ENCODE data around the gene ERVK3-1. TPM values are rescaled to one million over a fixed set of nuclear protein-coding genes. Genes with fewer than 3 reads are reported as not detected.
A peak's percentile ranks its signal among the peaks of the same experiment; 100 is the strongest.

Gene ERVK3-1
- total and polyA plus RNA-seq, 7 donors, result 13.9 to 81.0 (median 29.5) TPM

DNA sequence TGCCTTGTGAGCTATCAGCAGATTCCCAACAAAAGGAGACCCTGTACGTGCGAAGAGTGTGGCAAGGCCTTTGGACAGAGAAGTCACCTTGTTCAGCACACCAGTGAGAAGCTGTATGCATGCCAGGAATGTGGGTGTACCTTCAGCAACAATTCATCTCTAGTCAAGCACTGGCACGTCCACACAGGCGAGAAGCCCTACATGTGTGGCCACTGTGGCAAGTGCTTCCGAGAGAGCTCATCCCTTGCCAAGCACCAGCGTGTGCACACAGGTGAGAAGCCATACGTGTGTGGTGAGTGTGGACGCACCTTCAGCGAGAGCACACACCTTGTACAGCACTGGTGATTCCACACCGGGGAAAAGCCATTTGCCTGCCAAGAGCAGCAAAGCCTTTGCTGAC is 14.1 kb downstream of the ERVK3-1 start:
- WGBS, 3 donors, result 89 to 91% (median 91%) methylated on average over 10 of the region's 10 CpGs
- intact Hi-C loops (cut with DNase I), result no loop called here
- H3K4me1 ChIP-seq, result no peaks in the 10 kb centered on the region
- H3K27me3 ChIP-seq (ENCODE audit: insufficient read depth in 3 of 3, low read length in 2 of 3), result no peaks in the 10 kb centered on the region
- TF ChIP-seq, protein P1, sequence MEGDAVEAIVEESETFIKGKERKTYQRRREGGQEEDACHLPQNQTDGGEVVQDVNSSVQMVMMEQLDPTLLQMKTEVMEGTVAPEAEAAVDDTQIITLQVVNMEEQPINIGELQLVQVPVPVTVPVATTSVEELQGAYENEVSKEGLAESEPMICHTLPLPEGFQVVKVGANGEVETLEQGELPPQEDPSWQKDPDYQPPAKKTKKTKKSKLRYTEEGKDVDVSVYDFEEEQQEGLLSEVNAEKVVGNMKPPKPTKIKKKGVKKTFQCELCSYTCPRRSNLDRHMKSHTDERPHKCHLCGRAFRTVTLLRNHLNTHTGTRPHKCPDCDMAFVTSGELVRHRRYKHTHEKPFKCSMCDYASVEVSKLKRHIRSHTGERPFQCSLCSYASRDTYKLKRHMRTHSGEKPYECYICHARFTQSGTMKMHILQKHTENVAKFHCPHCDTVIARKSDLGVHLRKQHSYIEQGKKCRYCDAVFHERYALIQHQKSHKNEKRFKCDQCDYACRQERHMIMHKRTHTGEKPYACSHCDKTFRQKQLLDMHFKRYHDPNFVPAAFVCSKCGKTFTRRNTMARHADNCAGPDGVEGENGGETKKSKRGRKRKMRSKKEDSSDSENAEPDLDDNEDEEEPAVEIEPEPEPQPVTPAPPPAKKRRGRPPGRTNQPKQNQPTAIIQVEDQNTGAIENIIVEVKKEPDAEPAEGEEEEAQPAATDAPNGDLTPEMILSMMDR (IDR thresholded peaks at IDR 0.05), result no peak
- no peak overlapping the region for H3K4me3 ChIP-seq
- ATAC-seq, result no peak
- no peak for DNase-seq
- H3K36me3 ChIP-seq (ENCODE audit: insufficient read depth in 1 of 2, low read depth in 1 of 2), result peaks cover 3 to 41% of the 10 kb centered on the region in 2 donors
- H3K27ac ChIP-seq, result no peak overlapping the region
- no peaks in the 10 kb centered on the region for H3K9me3 ChIP-seq

DNA sequence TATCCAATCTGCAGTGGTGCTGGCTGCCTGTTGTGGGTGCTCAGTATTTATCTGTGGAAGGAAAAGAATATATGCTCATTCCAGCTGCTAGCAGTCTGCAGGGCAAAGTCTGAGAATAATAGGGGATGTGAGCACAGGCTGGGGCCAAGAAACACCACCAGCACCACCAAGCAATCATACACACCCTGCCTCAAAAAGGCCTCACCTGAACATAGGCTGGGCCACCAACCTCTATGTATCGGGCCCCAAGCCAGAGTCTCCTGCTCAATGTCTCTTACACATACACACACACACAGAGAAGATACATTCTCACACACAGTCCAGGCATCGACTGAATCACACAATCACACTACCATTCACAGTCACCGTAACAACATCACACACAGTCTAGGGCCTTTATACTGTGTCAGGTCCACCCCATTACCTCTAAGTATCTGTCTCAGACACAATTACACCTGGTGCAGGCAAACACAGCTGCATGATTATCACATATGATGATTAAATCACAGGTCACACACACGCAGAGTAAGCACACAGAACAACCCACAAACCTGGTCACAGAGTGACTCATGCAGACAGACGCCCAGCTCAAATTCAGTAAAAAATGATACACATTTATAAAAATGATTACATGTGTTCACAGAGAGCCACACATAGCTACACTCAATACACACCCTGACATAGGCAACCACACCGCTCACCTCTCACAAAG is 20.3 kb downstream of the ERVK3-1 start:
- TF ChIP-seq, protein P1 (IDR thresholded peaks at IDR 0.05), result no peak
- intact Hi-C loops (cut with DNase I), result loop anchor here (5.0 kb wide), 2 partner anchors 37 to 127 kb away; partner anchors contain the start of genes ZNF324B (in 1 of the 2) and ZNF497 (in 1 of the 2)
- 85 to 91% (median 90%) methylated on average over 6 of the region's 6 CpGs for WGBS, 3 donors
- Histone ChIP-seq H3K27me3 (ENCODE audit: insufficient read depth in 3 of 3, low read length in 2 of 3) (no peaks in the 10 kb centered on the region), H3K9me3 (no peaks in the 10 kb centered on the region), H3K4me3 (peak overlapping the region; percentile 95), H3K4me1 (peaks cover 24% of the 10 kb centered on the region), H3K27ac (no peak overlapping the region), H3K36me3 (ENCODE audit: insufficient read depth in 1 of 2, low read depth in 1 of 2) (peaks cover 0 to 12% of the 10 kb centered on the region in 2 donors)
- DNase-seq (no peak), ATAC-seq (no peak)

DNA sequence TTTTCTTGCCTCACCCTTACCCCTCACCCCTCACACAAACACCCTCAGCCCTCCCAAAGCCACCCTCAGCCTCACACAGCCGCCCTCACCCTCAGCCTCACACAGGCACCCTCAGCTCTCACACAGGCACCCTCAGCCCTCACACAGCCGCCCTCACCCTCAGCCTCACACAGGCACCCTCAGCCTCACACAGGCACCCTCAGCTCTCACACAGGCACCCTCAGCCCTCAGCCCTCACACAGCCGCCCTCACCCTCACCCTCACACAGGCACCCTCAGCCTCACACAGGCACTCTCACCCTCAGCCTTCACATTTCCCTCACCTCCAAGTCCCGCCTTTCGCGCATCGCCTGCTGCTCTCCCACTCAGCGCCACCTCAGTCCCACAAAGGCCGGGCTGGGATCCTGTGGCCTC is 21.3 kb downstream of the ERVK3-1 start:
- Histone ChIP-seq H3K4me3 (peak overlapping the region; percentile 95), H3K4me1 (peaks cover 24% of the 10 kb centered on the region), H3K27ac (peak overlapping the region; percentile 99), H3K36me3 (ENCODE audit: insufficient read depth in 1 of 2, low read depth in 1 of 2) (peaks cover 0 to 12% of the 10 kb centered on the region in 2 donors), H3K27me3 (ENCODE audit: insufficient read depth in 3 of 3, low read length in 2 of 3) (no peaks in the 10 kb centered on the region), H3K9me3 (no peaks in the 10 kb centered on the region)
- TF ChIP-seq, protein P1 (IDR thresholded peaks at IDR 0.05), result no peak
- no peak for DNase-seq
- 1 to 8% (median 4%) methylated on average over 9 of the region's 9 CpGs for WGBS, 3 donors
- peak in 1 of 4 donors; percentile 15 for ATAC-seq
- intact Hi-C loops (cut with DNase I), result loop anchor here (5.0 kb wide), 2 partner anchors 36 to 126 kb away; partner anchors contain the start of genes ZNF324B (in 1 of the 2) and ZNF497 (in 1 of the 2)

DNA sequence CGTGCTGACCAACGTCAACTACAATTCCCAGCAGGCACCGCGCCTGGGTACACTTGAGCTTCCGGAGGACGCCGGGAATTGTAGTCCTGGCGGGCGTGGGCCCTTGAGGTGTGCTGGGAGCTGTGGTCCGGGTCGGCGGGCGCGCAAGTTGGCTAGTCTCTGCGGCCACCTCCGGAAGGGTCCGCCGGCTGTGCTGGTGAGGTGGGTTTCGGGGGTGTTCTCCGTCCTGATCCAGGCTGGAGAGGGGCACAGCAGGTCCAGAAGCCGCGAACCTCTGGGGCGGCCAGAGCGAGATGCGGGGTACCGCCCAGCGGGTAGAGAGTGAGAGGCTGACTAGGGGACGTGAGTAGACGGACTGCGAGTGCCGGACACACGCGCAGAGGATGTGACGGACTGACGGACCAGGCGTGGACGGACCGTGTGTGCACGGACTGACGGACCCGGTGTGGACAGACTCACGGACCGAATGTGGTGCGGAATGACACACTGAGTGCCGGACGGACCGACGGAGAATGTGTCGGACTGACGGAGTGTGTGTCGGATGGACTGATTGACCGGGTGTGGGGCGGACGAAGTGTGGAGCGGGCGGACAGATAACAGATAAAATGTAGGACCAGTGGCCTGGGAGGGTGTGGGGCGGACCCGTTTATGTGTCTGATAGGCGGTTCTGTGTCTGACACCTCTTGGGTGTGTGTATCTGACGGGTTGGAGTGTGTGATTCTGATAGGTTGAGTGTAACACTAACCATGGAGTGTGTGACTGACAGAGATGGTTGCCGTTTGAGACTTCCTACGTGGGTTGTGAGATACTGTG is 21.9 kb downstream of the ERVK3-1 start, which contains the start of gene ZSCAN22:
ZSCAN22 (plus strand) TSS at position 81 of the 813 bp plus-strand sequence. CDS start 7,809 bp downstream, outside the sequence.
- intact Hi-C loops (cut with DNase I), result loop anchor here (5.0 kb wide), 2 partner anchors 35 to 125 kb away; partner anchors contain the start of genes ZNF324B (in 1 of the 2) and ZNF497 (in 1 of the 2)

More for the DNA sequence above, 21.9 kb downstream of the ERVK3-1 start, which contains the start of gene ZSCAN22:
- Histone ChIP-seq H3K4me3 (peak within 1 kb of the TSS; percentile 95), H3K27me3 (ENCODE audit: insufficient read depth in 3 of 3, low read length in 2 of 3) (no peaks in the 10 kb centered on the region), H3K27ac (peak within 1 kb of the TSS; percentile 99), H3K4me1 (peaks cover 24% of the 10 kb centered on the region), H3K9me3 (no peaks in the 10 kb centered on the region), H3K36me3 (ENCODE audit: insufficient read depth in 1 of 2, low read depth in 1 of 2) (peaks cover 0 to 10% of the 10 kb centered on the region in 2 donors)
- peak; percentile 97 to 98 (median 97) for ATAC-seq
- peak; percentile 98 to 99 for DNase-seq
- TF ChIP-seq, protein P1 (IDR thresholded peaks at IDR 0.05), result no peak
- WGBS, 3 donors, result 0 to 1% (median 0%) methylated on average over 62 of the region's 62 CpGs
